HG03108 (cell line): ENCODE measurements around the gene FTO.

Experiments used
- ATAC-seq: cut with Tn5 transposase; IDR thresholded peaks from one replicate; pipeline ENCODE4 v1.9.1; 2021; ENCODE audit warnings: moderate library complexity; ENCODE audit not compliant: unreplicated experiment

Gene FTO

DNA sequence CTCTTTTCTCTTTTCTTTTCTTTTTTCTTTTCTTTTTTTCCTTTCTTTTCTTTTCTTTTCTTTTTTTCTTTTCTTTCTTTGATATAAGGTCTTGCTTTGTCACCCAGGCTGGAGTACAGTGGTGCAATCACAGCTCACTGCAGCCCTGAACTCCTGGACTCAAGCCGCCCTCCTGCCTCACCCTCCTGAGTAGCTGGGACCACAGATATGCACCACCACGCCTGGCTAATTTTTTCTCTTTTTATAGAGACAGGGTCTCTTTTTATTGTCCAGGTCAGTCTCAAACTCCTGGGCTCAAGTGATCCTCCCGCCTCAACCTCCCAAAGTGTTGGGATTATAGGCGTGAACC lies 436.8 kb downstream of the FTO start:
- ATAC-seq: no peak

DNA sequence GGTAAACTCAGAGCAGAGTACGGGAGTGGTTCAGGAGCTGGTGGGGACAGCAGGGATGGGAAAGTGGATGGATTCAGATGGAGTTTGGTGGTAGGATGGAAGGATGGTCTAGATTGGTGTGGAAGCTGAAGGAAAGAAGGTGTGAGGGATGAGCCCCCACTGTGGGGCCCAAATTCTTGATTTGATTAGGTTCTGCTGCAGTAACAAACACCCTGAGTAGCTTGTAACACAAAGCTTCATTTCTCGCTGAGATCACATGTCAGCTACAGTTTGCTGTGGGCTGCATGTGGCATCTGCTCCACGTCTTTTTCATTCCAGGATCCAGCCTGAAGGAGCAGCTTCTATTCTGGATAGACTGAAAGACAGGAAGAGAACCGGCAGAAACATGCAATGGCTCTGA lies 438.8 kb downstream of the FTO start:
- no peak for ATAC-seq

DNA sequence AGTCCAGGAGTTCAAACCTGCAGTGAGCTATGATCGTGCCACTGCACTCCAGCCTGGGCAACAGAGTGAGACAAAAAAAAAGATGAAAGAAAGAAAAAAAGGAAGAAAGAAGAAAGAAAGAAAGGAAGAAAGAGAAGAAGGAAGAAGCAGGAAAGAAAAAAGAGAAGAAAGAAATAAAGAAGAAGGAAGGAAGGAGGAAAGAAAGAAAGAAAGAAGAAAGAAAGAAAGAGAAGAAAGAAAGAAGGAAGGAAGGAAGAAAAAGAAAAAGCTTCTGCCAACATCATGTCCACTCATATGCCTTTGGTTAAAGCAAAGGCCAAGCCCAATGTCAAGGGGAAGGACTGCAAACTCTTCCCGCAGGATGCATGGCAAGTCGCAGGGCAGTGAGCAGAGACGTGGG lies 439.5 kb downstream of the FTO start:
- no peak for ATAC-seq

DNA sequence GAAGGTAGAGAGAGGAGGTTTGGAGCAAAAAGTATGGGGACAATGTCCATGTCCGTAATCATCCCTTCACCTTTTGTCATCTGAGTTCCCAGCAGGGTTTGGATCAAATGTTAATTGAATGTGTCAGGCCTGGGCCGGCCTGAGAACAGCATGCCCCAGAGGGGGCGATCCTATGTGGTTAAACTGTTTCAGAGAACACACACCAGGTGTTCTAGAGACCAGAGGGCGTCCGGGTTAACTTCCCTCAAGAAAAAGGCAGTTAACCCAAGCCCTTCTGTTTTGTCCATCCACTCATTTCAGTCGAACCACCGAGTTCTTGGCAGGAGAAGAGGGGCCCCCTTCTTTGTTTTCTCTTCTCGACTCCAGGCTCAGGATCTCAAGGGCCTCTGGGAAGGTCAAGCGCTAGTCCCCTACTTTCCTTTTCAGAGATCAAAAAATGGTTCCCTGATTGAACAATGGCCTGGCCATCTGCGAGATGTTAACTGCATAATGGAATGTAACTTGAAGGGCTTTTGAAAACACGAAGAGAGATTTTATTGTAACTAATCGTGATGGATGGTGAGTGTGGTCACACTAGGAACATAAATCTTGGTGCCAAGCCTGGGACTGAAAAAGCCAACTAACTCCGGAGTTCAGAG lies 440.1 kb downstream of the FTO start:
- no peak for ATAC-seq

DNA sequence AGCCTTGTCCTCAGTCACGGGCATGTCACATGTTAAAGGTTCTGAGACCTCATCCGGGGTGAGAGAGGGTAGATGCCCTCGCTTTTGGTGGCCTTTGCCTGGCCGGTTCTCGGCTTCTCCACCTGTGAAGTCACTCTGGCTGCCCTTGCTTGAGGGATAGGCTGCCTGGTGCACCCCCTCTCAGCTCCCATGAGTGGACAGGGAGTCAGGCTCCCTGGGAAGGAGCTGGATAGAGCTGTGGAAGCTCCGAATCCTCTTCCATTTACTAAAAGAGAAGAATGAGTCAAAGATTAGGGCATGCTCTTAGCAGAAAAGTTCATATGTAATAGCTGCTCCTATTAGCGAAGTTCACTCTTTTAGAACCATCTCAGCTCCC lies 440.6 kb downstream of the FTO start:
- ATAC-seq: no peak

DNA sequence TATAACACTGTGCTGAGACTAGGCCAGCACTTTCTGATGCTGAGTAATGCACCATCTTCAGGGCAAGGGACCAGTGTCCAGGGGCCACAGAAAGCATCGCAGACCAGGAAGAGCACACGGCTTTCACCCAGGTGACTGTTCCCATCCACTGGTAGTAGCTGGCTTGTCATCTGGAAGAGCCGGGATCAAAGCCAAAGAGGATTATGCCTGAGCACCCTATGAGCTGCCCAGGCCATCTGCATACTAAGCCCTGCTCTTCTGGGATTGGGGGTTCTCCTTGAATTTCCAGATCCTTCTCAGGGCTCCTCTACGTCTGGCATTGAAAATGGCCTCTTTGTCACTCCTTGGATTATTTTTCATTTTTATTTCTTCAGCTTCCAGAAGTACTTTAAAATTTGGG lies 441.9 kb downstream of the FTO start:
- no peak for ATAC-seq

DNA sequence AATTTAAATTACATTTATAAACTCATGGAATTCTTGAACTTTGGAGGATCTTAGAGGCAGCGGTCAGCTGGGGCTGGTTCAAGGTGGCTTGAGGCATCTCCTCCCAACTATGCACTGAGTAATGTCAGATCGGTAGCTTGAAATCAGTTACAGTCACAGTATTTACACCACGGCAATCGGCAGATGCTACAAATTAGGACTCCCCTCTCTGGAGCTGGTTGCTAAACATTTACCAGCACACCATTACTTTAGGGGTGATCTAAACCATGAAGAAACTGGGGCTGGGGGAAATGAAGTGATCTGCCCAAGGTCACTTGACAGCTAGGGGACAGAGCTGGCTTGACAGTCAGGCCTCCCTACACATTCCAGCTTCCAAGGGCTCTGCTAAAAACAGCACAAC lies 445.0 kb downstream of the FTO start:
- ATAC-seq: no peak

DNA sequence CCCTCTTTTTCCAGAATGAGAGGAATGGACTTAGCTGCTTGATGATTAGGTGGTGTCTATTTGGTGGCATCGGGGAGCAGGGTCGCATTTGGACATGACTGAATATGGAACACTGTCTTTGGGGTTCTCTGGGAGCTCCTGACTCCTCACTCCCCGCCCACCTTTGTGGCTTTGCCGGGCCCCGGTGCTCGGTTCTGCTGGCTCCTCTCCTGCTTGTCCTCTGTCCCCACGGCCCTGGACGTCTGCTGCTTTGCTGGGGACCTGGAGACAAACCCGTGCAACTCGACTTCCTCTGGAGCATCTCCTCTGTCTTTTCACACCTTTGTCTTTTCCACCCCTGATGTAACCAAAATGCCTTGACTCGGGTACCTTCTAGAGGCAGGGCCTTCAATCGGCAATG lies 446.9 kb downstream of the FTO start:
- ATAC-seq: no peak

DNA sequence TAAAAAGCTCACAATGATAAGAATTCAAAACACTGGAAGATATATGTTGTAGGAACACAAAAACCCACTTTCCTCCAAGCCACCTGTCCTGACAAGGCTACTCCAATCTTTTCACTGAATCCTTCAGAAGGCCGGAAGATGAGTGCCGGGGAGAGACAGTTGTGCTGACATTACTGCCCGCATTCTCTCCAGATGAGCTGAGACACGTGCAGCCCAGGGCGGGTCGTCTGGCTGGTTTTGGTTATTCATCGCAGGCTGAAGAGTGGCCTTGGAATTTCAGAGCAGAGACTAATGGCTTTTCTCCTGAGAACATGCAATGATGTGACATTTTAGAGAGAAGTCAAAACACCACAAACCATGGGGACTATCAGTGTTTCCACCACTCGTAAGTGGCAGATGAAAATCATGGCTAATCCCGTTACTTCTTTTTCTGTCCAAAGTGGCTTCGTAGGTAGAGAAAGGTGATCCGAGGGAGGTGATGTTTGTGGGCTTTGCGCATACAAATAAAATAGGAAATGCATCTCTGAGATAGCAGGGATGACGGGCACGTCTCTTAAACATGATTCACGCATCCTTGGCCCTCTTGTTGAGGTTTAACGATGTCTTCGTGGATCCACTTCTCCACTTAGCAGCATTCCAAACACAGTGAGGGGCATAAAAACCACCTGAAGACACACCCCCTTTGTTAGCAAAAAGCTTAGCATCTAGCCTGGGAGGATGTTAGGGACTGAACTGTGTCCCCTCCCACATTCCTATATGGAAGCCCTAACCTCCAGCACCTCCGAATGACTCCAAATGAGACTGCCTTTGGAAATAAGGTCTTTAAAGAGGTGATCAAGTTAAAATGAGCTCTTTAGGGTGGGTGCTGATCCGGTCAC lies 448.6 kb downstream of the FTO start:
- no peak for ATAC-seq

DNA sequence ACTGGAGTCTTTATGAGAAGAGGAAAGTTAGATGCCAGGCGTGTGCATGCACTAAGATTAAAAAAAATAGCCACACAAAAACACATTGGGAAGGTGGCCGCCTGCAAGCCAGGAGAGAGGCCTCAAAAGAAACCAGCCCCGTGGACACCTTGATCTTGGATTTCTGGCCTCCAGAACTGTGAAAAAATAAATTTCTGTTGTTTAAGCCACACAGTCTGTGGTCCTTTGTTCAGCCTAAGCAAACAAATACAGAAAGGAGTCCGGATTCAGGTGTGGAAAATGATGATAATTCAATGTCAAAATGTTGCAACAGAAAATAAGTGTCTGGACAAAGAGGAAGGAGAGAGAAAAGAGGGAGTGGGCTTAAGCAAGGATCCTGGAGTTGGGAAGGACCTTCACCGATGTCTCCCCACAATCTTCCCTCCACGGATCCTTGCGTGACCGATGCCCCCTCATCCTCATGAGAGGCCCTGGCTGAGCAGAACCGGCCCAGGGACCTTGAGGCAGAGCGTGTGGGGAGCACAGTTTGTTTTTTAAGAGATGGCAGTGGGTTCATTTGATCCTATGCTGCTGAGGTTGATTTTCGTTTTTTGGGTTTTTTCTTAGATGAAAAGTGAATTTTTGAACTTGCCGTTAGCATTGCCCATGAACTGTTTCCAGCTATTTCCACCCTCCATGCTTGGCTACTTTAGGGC lies 449.4 kb downstream of the FTO start:
- ATAC-seq: no peak

DNA sequence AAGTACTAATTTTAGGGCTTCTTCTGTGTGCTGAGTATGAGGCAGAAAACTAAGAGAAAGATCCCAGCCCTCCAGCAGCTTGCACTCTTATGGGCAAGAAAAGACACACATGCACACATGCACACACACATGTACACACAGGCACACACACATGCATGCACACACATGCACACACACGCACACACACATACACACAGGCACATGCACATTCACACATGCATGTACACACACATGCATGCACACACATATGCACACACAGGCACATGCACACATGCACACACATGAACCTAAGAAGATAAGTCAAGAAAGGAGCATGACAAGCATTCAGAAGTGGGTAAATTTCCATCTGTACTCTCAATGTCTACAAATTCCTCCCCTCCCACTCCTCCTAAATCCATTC lies 452.4 kb downstream of the FTO start:
- ATAC-seq: no peak

DNA sequence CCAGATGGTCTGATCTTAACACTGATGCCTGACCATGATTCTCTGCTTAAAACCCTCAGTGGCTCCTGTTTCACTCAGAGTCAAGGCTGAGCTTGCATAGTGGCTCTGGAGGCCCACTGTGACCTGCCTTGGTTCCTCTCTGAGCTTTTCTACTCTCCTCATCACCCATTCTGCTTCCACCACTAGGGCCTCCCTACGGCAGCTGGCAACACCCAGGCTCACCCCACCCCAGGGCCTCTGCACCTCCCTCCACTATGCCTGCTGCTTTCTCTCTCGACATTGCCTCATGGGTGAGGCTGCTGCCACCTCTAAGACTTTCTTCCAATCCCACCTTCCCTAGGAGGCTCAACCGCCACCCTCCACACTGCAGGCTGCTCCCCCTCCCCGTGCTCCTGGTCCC lies 455.0 kb downstream of the FTO start:
- no peak for ATAC-seq

DNA sequence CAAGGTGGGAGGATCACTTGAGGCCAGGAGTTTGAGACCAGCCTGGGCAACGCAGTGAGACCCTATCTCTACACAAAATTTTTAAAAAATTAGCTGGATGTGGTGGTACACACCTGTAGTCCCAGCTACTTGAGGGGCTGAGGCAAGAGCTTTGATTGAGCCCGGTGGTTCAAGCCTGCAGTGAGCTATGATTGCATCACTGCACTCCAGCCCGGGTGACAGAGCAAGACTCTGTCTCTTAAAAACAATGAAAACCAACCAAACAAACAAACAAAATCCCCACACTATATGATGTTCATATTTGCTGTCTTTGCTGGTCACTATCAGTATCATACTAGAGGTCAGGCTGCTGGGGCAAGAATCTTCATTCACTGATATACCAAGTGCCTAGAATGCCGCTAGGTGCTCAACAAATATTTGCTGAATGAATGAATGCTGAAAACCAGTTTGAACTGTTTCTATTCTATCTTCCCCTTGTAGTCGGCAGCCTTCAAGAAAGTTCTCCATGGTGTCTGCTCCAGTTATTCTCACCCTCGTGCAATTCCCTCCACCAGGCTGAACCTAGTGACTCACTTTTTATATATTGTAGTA lies 455.6 kb downstream of the FTO start:
- ATAC-seq: no peak

DNA sequence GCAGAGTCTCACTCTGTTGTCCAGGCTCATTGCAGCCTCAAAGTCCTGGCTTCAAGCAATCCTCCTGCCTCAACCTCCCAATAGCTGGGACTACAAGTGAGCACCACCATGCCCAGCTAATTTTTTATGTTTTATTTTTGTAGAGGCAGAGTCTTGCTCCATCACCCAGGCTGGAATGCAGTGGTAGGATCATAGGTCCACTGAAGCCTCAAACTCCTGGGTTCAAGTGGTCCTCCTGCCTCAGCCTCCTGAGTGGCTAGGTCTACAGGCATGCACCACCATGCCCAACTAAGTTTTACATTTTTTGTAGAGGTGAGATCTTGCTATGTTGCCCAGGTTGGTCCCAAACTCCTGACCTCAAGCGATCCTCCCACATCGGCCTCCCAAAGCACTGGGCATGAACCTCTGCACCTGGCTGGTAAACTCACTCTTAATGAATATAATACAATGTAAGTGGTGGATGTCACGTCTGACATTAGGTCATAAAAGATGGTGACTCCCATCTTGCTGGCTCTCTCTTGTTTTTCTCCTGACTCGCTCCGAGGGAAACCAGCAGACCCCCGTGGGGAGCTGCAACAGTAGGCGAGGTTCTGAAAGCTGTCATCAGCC lies 456.4 kb downstream of the FTO start:
- ATAC-seq: no peak

DNA sequence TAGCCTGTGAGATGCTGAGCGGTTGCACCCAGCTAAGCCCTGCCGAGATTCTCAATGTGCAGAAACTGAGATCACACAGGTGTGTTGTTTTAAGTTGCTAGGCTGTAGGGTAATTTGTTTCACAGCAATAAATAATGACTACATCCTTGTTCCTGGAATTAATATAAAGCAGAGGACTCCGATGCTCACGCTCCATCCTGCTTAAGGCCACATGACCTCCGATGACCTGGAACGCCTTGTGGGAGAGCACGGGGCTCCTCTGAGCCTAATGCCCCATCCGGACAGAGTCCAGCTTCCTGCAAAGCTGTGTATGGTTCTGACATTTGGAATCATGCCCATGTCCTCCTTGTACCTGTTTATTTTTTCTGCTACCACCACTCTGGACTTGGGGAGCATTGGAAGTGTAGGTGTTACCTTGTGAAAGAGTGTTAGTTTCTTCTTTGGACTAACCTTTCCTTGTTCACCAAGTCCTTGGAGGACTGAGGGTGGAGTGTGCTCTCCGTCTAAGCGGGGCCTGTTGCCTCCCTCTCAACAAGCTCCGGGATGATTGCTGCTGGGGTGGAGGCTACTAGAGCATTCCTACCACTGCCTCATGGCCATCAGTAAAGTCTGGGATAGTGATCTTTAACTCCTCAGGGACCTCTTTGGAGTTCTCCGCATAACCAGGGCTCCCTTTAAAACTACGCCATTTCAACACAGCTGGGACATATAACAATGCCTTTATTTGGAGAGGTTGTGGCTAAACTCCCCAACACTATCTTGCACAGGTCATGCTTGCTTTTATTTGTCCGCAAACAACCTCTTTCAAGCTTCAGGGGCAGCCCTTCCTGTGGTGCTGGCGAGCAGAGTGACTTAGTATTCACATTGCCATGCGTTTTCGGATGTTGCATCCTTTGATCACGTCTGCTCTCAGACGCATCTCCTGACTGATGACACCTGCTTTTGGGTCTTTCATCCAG lies 457.3 kb downstream of the FTO start:
- ATAC-seq: no peak

DNA sequence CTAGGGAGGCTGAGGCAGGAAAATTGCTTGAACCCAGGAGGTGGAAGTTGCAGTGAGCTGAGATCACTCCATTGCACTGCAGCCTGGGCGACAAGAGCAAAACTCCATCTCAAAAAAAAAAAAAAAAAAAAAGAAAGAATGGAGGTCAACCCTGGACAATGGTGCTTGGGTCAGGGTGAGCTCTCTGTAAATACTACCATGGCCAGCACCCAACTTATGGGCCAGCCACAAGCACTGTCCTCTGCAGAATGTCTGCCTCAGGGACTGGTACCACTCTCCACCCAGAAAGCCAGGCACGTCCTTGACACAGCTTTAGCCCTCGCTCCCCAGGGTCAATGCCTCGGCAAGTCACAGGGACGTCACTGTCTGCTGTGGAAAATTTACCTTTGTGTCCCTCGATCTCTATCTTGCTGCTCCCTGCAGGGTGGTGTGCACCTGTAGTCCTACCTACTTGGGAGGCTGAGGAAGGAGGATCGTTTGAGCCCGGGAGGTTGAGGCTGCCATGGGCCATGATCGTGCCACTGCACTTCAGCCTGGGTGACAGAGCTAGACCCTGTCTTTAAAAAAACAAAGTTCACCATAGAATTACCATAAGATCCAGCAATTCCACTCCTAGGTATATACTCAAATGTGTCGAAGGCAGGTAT lies 459.4 kb downstream of the FTO start:
- no peak for ATAC-seq

DNA sequence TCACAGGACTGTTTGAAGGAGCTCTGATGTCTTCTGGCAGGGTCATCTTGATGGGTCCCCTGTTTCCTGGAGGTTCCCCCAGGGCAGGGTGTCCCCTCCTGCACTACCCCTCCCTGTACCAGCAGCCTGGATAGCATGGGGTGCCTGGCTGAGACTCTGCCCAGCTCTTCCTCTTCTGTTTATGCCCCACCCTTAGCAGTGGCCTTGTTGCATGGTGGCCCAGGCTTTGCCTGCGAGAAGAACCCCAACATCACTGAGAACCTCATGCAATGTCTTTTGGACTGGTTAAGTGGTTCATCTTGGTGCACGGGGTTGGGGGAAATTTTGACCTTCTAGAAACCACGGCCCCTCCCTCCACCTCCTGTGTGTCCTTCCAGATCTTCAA lies 460.8 kb downstream of the FTO start:
- ATAC-seq: no peak

DNA sequence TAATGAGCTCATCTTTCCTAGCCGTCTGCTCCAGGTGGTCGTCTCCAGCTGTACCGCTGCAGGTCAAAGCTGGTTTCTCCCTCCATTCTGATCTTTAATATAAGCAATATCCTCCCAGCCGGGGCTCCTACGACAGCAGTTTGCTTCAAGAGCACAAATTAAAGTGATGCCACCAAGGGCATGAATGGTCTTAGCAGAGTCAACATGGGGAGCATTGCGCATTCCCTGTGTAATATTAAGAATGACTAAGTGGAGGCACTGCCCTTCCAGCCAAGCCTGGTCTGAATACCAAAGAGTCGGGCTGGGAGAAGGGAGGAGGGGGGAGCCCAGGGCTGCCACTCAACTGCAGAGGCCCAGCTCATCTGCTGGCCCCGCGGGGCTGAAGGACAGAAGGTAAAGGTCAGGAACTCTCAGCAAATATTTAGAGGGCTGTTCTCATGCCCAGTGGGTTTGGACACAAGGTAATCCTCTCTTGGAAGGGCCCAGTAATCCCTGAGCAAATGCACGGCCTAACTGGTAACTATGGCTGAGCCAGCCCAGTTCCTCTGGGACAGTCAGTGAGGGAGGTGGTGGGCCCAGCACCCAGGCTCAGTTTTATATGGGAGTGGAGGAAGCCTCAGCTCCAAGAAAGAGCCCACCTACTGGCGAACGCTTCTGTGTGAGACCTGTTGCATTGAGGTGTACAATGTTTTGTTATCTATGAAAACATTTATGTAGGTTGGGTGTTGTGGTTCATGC lies 461.4 kb downstream of the FTO start:
- ATAC-seq: no peak
